HepG2 (cell line): ENCODE measurements around the gene SH3D21. TPM values are rescaled to one million over a fixed set of nuclear protein-coding genes. Genes with fewer than 3 reads are reported as not detected.

Experiments
- ATAC-seq: fragments of 200-7000 bp; cut with Tn5 transposase; 3 replicates; pipeline ENCODE4 v1.9.1; 2020; ENCODE audit warnings: mild to moderate bottlenecking, moderate library complexity
- BruUV-seq: library from RNA; stranded (reverse); fragments of 400-500 nt; replicated peaks from 2 replicates; lab custom pipeline; 2021; lab: Mats Ljungman, UMichigan
- CTCF ChIA-PET: fragments of 300-600 bp; formaldehyde crosslinking; extraction: SDS; loops from one replicate; lab custom pipeline; 2021; ENCODE audit warnings: low total read pairs, inconsistent platforms, low intra/inter-chr PET ratio; lab: Yijun Ruan, JAX
- POLR2A ChIA-PET: fragments of 350-600 bp; sonication (Branson Sonifier 250); formaldehyde crosslinking; loops from one replicate; lab custom pipeline; 2020; ENCODE audit warnings: antibody characterized with exemption, inconsistent platforms; lab: Yijun Ruan, JAX
- DNase-seq: peaks from one replicate; pipeline ENCODE4 v3.0.0-alpha.2; 2015; ENCODE audit warnings: low spot score
- FAIRE-seq: peaks from 3 replicates; lab custom pipeline; 2011; peaks lifted over from hg19 to GRCh38; lab: Jason Lieb, UNC
- H2AFZ ChIP-seq: one replicate; pipeline ENCODE4 v1.6.1; 2011; ENCODE audit warnings: low read length, inconsistent platforms
- H3K27ac ChIP-seq: fragments of 300-600 bp; 3 replicates; pipeline ENCODE4 v1.8.0; 2011; ENCODE audit warnings: mixed run types, mild to moderate bottlenecking, mixed read lengths, low read length, inconsistent platforms; ENCODE audit not compliant: insufficient read depth; ENCODE audit errors: extremely low read length
- H3K27me3 ChIP-seq, 2 experiments: fragments of 200-600 bp in 1 of 2; 2 replicates in 1 of 2; 3 replicates in 1 of 2; pipeline versions ENCODE4 v1.6.0 to v1.8.0; 2011; ENCODE audit warnings: low read length in 2 of 2, mild to moderate bottlenecking in 2 of 2, moderate library complexity in 2 of 2, inconsistent platforms in 1 of 2; ENCODE audit not compliant: insufficient read depth in 2 of 2, control insufficient read depth in 1 of 2
- H3K36me3 ChIP-seq, 2 experiments: fragments of 200-600 bp in 1 of 2; replicated peaks in 1 of 2; 2 replicates in 1 of 2; 3 replicates in 1 of 2; pipeline versions ENCODE4 v1.5.1 to v1.8.0; 2011; ENCODE audit warnings: low read length in 2 of 2, inconsistent platforms in 1 of 2; ENCODE audit not compliant: insufficient read depth in 2 of 2, control insufficient read depth in 1 of 2
- H3K4me1 ChIP-seq: 2 replicates; pipeline ENCODE4 v1.5.1; 2012; ENCODE audit warnings: low read length, inconsistent platforms; ENCODE audit not compliant: insufficient read depth
- H3K4me2 ChIP-seq: 2 replicates; pipeline ENCODE4 v1.6.0; 2011; ENCODE audit warnings: low read depth, low read length, inconsistent platforms
- H3K4me3 ChIP-seq, 3 experiments: fragments of 200-600 bp in 1 of 3; sonication (generic), shearing (Covaris generic) in 1 of 3; replicated peaks in 1 of 3; 2 replicates each; pipeline ENCODE4 v1.5.1; 2011 to 2016; ENCODE audit warnings: low read length in 3 of 3, inconsistent platforms in 2 of 3, low read depth in 2 of 3, mild to moderate bottlenecking in 2 of 3, control low read depth in 1 of 3, mixed read lengths in 1 of 3; ENCODE audit not compliant: insufficient read depth in 1 of 3
- H3K79me2 ChIP-seq: one replicate; pipeline ENCODE4 v1.6.1; 2011; ENCODE audit warnings: low read length, inconsistent platforms; ENCODE audit not compliant: insufficient read depth
- H3K9ac ChIP-seq: 2 replicates; pipeline ENCODE4 v1.6.0; 2011; ENCODE audit warnings: mild to moderate bottlenecking, low read depth, low read length, inconsistent platforms; ENCODE audit not compliant: insufficient read depth
- H3K9me3 ChIP-seq: 2 replicates; pipeline ENCODE4 v1.5.1; 2012; ENCODE audit warnings: mild to moderate bottlenecking, low read length
- H4K20me1 ChIP-seq: 2 replicates; pipeline ENCODE4 v1.6.0; 2011; ENCODE audit warnings: inconsistent platforms, mild to moderate bottlenecking, low read length, moderate library complexity; ENCODE audit not compliant: insufficient read depth
- AGO2 ChIP-seq: fragments of 200-400 bp; formaldehyde crosslinking; optimal IDR thresholded peaks from 2 replicates; pipeline ENCODE3; 2017; ENCODE audit warnings: mild to moderate bottlenecking, low read depth, low read length, moderate library complexity
- PHF20 ChIP-seq: sonication (generic); formaldehyde crosslinking; IDR thresholded peaks from 2 replicates; pipeline ENCODE4 v1.5.0; 2020; ENCODE audit warnings: mild to moderate bottlenecking, missing genetic modification reagents
- RELA ChIP-seq: sonication (generic); formaldehyde crosslinking; IDR thresholded peaks from 2 replicates; pipeline ENCODE4 v1.4.0; 2020; ENCODE audit warnings: missing genetic modification reagents
- RFX1 ChIP-seq: fragments of 450-650 bp; IDR thresholded peaks from 2 replicates; pipeline ENCODE4 v1.6.1; 2017
- WGBS: methylation state at CpG from one replicate; pipeline ENCODE4 v1.1.6; 2017; ENCODE audit warnings: low lambda C conversion rate; 5-methylcytosine and 5-hydroxymethylcytosine counted together
- in situ Hi-C: cut with HindIII; loops from 2 replicates; pipeline ENCODE4 v1.10.0; 2017; ENCODE audit warnings: low pct_unique_long_range_greater_than_20kb; ENCODE audit not compliant: extremely low pct_ligation_motif_present
- intact Hi-C: fragments of 100-400 bp; cut with micrococcal nuclease; formaldehyde crosslinking; loops from one replicate; pipeline ENCODE4 v1.10.0; 2022; ENCODE audit not compliant: unreplicated experiment
- polyA plus RNA-seq, 8 experiments: library from polyadenylated mRNA; depleted of rRNA in 3 of 8; stranded (reverse) in 7 of 8; unstranded in 1 of 8; fragments of >200 nt; fragmentation: Illumina TruSeq in 4 of 8; extraction: Trizol in 4 of 8; gene quantifications; 2 replicates each; pipeline versions ENCODE4 v1.2.1 to v1.2.3, GENCODE V29; 2011 to 2016; ENCODE audit warnings: low read depth in 4 of 8, missing spikeins in 1 of 8, mixed read lengths in 1 of 8; ENCODE audit not compliant: insufficient read depth in 1 of 8
- total RNA-seq, 5 experiments: library from RNA; depleted of rRNA; stranded (reverse); fragments of >200 nt; fragmentation: Illumina TruSeq; extraction: Trizol; gene quantifications; 2 replicates each; pipeline ENCODE4 v1.2.3, GENCODE V29; 2016; ENCODE audit warnings: low read depth in 1 of 5
- TF ChIP-seq, protein P1 (sequence below): sonication (generic); formaldehyde crosslinking; IDR thresholded peaks from 2 replicates; pipeline ENCODE4 v1.4.0; 2020; ENCODE audit warnings: low read depth, missing genetic modification reagents

The SH3D21 gene
- total and polyA plus RNA-seq, 2 of the 13 experiments (the other 11 are each of a cell fraction or from before 2014, with no cell fraction given) = 5.1 to 8.6 TPM

GRCh38 chr1:36344395-36344680 is 38.2 kb downstream of the SH3D21 start:
- in situ Hi-C loops = loop anchor here (5.0 kb wide), 1 partner anchor 78 kb away; no protein-coding TSS in a partner anchor
- H3K27me3 ChIP-seq = no peaks in the 10 kb centered on the region
- no peak overlapping the region for H3K4me2 ChIP-seq
- H3K9me3 ChIP-seq = no peaks in the 10 kb centered on the region
- no peak overlapping the region for H3K27ac ChIP-seq
- intact Hi-C loops = no loop called here
- H2AFZ ChIP-seq = no peak overlapping the region
- DNase-seq (no peak), ATAC-seq (no peak), FAIRE-seq (no peak)
- H3K4me1 ChIP-seq = 0 out of 2 replicates have a peak, but pooled peaks cover 15% of the 10 kb centered on the region
- CTCF ChIA-PET = no interaction called here
- H3K9ac ChIP-seq = no peak overlapping the region
- BruUV-seq = no TSS peak
- TF ChIP-seq RELA (CRISPR knock-in tag) = no peak
- TF ChIP-seq AGO2 = peak; percentile 59
- WGBS = 89% methylated on average over 6 of the region's 8 CpGs
- H3K36me3 ChIP-seq = peaks cover 37 to 71% of the 10 kb centered on the region in 2 experiments
- H4K20me1 ChIP-seq = no peaks in the 10 kb centered on the region
- no peak overlapping the region for H3K4me3 ChIP-seq
- POLR2A ChIA-PET = no interaction called here
- H3K79me2 ChIP-seq = no peaks in the 10 kb centered on the region

DNA sequence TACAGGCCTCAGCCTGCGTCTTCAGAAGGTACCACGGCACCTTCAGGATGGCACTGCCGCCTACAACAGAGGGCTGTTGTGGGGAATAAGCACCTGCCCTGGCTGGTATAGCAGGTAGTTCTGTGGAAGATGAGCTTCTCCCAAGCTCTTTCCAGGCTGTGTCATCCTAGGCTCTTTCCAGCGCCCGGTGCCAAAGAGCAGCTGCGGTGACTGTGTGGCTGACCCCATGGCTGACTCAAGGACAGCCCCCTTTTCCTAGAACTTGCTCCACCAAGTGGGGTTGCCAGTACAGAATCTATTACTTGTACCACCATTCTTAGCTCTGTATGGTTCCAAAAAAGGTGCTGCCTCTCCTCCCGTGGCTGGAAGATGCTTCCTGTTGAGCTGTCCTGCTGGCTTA is 39.2 kb downstream of the SH3D21 start:
- in situ Hi-C loops = no loop called here
- no TSS peak for BruUV-seq
- Histone ChIP-seq H4K20me1 (no peaks in the 10 kb centered on the region), H3K4me2 (no peak overlapping the region)
- intact Hi-C loops = no loop called here
- no peak for TF ChIP-seq PHF20
- TF ChIP-seq, protein P1, sequence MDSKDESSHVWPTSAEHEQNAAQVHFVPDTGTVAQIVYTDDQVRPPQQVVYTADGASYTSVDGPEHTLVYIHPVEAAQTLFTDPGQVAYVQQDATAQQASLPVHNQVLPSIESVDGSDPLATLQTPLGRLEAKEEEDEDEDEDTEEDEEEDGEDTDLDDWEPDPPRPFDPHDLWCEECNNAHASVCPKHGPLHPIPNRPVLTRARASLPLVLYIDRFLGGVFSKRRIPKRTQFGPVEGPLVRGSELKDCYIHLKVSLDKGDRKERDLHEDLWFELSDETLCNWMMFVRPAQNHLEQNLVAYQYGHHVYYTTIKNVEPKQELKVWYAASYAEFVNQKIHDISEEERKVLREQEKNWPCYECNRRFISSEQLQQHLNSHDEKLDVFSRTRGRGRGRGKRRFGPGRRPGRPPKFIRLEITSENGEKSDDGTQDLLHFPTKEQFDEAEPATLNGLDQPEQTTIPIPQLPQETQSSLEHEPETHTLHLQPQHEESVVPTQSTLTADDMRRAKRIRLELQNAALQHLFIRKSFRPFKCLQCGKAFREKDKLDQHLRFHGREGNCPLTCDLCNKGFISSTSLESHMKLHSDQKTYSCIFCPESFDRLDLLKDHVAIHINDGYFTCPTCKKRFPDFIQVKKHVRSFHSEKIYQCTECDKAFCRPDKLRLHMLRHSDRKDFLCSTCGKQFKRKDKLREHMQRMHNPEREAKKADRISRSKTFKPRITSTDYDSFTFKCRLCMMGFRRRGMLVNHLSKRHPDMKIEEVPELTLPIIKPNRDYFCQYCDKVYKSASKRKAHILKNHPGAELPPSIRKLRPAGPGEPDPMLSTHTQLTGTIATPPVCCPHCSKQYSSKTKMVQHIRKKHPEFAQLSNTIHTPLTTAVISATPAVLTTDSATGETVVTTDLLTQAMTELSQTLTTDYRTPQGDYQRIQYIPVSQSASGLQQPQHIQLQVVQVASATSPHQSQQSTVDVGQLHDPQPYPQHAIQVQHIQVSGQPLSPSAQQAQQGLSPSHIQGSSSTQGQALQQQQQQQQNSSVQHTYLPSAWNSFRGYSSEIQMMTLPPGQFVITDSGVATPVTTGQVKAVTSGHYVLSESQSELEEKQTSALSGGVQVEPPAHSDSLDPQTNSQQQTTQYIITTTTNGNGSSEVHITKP (CRISPR knock-in tag) = no peak
- TF ChIP-seq RFX1 = no peak
- TF ChIP-seq, all 625 proteins: peak for 0
- no peaks in the 10 kb centered on the region for H3K27me3 ChIP-seq
- no peak for FAIRE-seq
- POLR2A ChIA-PET = no interaction called here
- DNase-seq = no peak
- ATAC-seq = no peak
- H3K9ac ChIP-seq = no peak overlapping the region
- WGBS = 94% methylated on average over 3 of the region's 7 CpGs
- H3K9me3 ChIP-seq = no peaks in the 10 kb centered on the region
- no peak overlapping the region for H3K4me3 ChIP-seq
- no peaks in the 10 kb centered on the region for H3K79me2 ChIP-seq
- no peak overlapping the region for H3K27ac ChIP-seq
- H3K36me3 ChIP-seq = peaks cover 38 to 72% of the 10 kb centered on the region in 2 experiments
- CTCF ChIA-PET = no interaction called here
- no peak overlapping the region for H2AFZ ChIP-seq
- peaks cover 11% of the 10 kb centered on the region; the same call in 1 of the 2 replicates for H3K4me1 ChIP-seq
